GM10248 (cell line): ENCODE measurements around the gene RBM47.

Experiments used
- CTCF ChIA-PET: fragments of 300-600 bp; sonication (Branson Sonifier 250); formaldehyde crosslinking; extraction: SDS; loops from one replicate; lab custom pipeline; 2021; ENCODE audit warnings: antibody characterized with exemption; lab: Yijun Ruan, JAX
- POLR2A ChIA-PET: fragments of 350-650 bp; sonication (Branson Sonifier 250); formaldehyde crosslinking; extraction: SDS; loops from one replicate; lab custom pipeline; 2020; ENCODE audit warnings: antibody characterized with exemption; lab: Yijun Ruan, JAX
- DNase-seq: peaks from one replicate; pipeline ENCODE4 v3.0.0; 2012; ENCODE audit errors: extremely low spot score
- TF ChIP-seq, protein P1 (sequence below): IDR thresholded peaks from 2 replicates; pipeline ENCODE4 v1.5.1; 2012; ENCODE audit warnings: mild to moderate bottlenecking, low read depth; ENCODE audit errors: extremely low read depth, missing control alignments, control extremely low read depth

Gene RBM47

DNA sequence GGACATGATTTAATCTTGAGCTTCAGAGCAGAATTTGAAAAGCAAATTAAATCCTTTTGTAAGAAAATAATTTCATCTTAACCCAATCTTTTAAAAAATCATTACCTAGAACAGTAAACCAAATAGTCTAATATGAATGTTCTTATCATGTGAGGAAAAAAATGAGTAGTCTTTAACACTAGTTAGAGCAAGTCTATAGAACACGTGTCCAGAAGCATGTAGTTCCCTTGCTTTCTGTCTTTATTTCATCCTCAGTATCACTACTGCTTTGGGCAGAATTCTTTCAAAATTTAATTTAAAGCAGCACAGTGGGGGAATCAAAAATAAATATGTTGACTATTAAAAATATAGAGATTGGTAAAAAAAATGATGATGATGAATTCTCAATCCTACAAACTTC is 2.1 kb downstream of the RBM47 start:
- no peak for DNase-seq
- TF ChIP-seq, protein P1, sequence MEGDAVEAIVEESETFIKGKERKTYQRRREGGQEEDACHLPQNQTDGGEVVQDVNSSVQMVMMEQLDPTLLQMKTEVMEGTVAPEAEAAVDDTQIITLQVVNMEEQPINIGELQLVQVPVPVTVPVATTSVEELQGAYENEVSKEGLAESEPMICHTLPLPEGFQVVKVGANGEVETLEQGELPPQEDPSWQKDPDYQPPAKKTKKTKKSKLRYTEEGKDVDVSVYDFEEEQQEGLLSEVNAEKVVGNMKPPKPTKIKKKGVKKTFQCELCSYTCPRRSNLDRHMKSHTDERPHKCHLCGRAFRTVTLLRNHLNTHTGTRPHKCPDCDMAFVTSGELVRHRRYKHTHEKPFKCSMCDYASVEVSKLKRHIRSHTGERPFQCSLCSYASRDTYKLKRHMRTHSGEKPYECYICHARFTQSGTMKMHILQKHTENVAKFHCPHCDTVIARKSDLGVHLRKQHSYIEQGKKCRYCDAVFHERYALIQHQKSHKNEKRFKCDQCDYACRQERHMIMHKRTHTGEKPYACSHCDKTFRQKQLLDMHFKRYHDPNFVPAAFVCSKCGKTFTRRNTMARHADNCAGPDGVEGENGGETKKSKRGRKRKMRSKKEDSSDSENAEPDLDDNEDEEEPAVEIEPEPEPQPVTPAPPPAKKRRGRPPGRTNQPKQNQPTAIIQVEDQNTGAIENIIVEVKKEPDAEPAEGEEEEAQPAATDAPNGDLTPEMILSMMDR: no peak
- POLR2A ChIA-PET: interaction anchor here (0.6 kb wide), 1 partner anchor 12 kb away, joined by 3 read pairs; no protein-coding TSS in a partner anchor
- CTCF ChIA-PET: interaction anchor here (0.9 to 2.2 kb wide), 4 partner anchors 14 to 92 kb away, joined by 3 to 9 read pairs (median 3); no protein-coding TSS in a partner anchor

DNA sequence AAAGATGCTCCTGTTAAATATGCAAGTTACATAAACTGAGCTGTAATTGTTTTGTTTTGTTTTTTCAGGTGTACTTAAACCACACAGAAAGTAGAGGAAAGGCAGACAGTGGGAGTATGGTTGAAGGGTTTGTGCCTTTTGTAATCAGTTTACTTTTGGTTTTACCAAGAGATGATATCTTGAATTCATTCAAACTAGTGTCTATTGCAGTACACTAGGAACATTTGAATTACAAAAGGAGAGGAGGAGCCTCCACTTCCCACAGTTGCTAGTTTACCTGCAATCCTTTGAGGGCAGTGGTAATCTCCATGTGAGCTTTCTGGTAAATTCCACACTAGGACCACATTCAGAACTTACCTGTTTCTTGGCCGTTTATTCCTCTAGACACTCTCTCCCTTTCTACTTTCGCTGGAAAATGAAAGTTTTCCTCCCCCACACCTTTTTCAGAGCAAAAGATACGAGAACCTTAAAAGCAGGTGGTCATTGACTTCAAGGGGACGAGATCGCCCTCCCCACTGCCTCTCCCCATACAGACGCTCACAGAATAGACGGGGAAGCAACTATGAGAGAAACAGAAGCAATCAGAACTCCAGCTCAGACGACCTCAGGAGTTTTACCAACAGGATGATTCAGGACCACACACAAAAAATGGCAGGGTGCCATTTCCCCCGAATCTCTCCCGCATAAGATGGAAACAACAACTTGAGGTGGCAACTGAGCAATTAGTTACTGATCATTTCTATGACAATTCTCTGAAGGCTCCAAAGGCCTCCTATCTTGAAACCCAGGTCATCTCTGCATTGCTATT is 3.3 kb downstream of the RBM47 start:
- TF ChIP-seq, protein P1: no peak
- ChIA-PET POLR2A (no interaction called here), CTCF (interaction anchor here (0.8 to 2.2 kb wide), 8 partner anchors 9 to 94 kb away, joined by 3 to 9 read pairs (median 3); no protein-coding TSS in a partner anchor)
- DNase-seq: no peak

DNA sequence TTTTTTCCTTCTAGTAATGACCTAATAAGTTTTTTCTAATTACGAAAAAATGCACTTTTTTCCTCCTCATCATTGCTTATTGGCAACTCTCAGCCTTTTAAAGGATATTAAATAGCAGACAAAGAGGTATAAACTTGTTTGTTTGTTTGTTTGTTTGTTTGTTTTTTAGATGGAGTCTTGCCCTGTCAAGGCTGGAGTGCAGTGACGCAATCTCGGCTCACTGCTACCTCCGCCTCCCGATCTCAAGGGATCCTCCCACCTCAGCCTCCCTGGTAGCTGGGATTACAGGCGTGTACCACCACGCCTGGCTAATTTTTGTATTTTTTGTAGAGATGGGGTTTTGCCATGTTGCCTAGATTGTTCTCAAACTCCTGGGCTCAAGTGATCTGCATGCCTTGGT is 6.0 kb downstream of the RBM47 start:
- DNase-seq: no peak
- TF ChIP-seq, protein P1: no peak
- POLR2A ChIA-PET: no interaction called here
- CTCF ChIA-PET: no interaction called here

DNA sequence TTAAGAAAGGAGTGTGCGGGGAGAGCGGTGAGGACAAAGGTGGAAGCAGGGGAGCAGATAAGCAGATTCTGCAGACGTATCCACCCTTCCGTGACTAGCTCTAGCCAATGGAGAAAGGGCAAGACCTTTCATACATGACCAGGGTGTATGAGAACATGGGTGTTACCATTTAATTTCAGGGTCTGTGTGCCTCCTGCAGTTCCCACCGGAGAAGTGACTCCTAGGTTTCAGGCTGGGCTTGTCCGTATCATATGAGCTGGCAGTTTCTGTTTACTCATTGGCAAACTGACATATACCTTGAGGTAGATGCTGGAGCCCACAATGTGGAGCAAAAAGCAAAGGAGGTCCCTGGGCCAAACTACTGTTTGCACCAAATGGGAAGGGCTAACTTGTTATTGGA is 6.8 kb downstream of the RBM47 start:
- ChIA-PET POLR2A (interaction anchor here (0.7 kb wide), 1 partner anchor 50 kb away, joined by 3 read pairs; no protein-coding TSS in a partner anchor), CTCF (interaction anchor here (1.1 to 1.6 kb wide), 4 partner anchors 10 to 55 kb away, joined by 3 to 5 read pairs (median 4); no protein-coding TSS in a partner anchor)
- TF ChIP-seq, protein P1: no peak

DNA sequence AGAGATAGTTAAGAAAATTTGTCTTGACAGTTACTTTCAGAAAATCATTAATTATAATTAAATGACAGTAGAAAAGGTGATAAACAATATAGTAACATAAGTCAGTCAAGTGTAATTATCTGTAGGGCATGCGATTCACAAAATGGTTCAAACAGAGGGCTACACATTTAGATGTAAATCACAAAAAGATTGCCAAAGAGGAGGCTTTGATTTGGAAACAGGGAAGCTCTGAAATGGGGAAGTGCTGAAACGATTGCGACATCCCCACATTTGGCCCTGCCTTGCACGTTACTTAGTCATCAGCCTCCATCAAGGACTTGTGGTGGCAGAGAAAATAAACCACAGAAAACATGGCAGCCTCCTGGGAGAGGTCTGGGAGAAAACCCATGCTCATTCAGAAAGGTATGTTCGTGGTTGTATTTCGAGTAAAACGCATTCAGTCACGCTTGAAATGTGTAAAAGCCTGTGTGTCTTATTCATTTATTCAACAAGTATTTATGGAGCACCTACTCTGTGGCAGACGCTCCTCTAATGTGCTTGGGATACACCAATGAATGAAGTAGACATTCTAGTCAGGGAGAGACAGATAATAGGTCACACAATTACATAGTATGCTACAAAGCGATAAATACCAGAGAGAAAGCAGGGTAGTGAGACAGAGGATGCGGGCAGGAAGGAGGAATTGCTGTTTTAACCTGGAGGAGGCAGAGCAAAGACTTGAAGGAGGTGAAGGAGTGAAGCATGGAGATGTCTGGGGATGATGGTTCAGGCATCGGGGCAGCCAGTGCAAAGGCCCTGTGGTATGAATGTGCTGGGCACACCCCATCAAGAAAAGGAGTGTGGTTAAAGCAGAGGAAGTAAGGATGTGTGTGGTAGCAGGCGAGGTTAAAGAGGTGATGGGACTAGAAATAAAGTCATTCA is 7.8 kb downstream of the RBM47 start:
- DNase-seq: peak; percentile 56
- POLR2A ChIA-PET: interaction anchor here (0.7 kb wide), 1 partner anchor 51 kb away, joined by 3 read pairs; no protein-coding TSS in a partner anchor
- TF ChIP-seq, protein P1: no peak
- CTCF ChIA-PET: interaction anchor here (0.9 to 1.6 kb wide), 5 partner anchors 9 to 56 kb away, joined by 3 to 5 read pairs (median 3); no protein-coding TSS in a partner anchor

More for the DNA sequence above, 6.8 kb downstream of the RBM47 start:
- no peak for DNase-seq

DNA sequence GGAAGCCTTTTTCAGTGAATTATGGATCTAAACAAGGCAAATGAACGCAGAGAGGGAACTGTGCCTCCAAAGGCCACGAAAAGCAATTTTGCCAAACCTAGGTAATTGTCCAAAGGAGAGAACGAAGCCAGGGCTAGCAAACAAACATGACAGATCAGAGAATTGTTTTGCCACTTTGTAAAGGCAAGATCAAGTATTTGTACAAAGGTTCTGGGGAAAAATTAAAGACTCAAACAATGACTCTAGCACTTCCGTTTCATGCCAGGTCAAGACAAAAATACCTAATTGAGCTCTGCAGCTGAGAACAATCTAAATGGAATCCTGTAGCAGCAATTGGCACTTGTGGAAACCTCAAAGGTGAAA is 8.5 kb downstream of the RBM47 start:
- POLR2A ChIA-PET: no interaction called here
- no peak for DNase-seq
- CTCF ChIA-PET: interaction anchor here (0.9 to 1.6 kb wide), 3 partner anchors 10 to 222 kb away, joined by 3 to 5 read pairs (median 3); no protein-coding TSS in a partner anchor
- TF ChIP-seq, protein P1: no peak
